Gastroesophageal sphincter (tissue), 3 donors: ENCODE data around the gene PUS7.

Source experiments
- POLR2A ChIP-seq, 2 donors: fragments of 450-650 bp; IDR thresholded peaks; one replicate each; pipeline ENCODE4 v1.6.1; 2017; ENCODE audit warnings: antibody characterized with exemption in 2 of 2, mild to moderate bottlenecking in 2 of 2, moderate library complexity in 1 of 2
- POLR2AphosphoS5 ChIP-seq: sonication (generic); formaldehyde crosslinking; IDR thresholded peaks from one replicate; pipeline ENCODE4 v1.6.1; 2017; ENCODE audit warnings: antibody characterized with exemption
- TF ChIP-seq, protein P1 (sequence below), 4 experiments: fragments of 200-600 bp in 2 of 4; fragments of 450-650 bp in 2 of 4; sonication (generic) in 1 of 4; IDR thresholded peaks; one replicate each; pipeline ENCODE4 v1.5.1; 2017 to 2019; ENCODE audit warnings: antibody characterized with exemption in 4 of 4, mild to moderate bottlenecking in 2 of 4, moderate library complexity in 2 of 4

DNA sequence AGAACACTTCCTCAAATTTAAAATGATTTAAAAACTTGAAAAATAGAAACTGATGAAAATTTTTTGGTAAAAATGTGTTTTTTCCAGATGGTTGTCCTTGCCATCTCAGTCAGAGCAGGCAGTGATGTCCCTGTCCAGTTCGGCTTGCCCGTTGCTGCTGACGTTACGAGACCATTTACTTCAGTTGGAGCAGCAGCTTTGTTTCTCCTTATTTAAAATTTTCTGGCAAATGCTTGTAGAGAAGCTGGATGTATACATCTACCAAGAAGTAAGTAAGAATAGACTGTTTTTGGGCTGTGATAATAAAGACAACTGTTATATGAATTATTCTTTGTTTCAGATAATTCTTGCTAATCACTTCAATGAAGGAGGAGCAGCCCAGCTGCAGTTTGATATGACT, 43.1 kb upstream of the PUS7 start:
- no peak for TF ChIP-seq POLR2A (IDR thresholded peaks at IDR 0.05)
- TF ChIP-seq, protein P1, sequence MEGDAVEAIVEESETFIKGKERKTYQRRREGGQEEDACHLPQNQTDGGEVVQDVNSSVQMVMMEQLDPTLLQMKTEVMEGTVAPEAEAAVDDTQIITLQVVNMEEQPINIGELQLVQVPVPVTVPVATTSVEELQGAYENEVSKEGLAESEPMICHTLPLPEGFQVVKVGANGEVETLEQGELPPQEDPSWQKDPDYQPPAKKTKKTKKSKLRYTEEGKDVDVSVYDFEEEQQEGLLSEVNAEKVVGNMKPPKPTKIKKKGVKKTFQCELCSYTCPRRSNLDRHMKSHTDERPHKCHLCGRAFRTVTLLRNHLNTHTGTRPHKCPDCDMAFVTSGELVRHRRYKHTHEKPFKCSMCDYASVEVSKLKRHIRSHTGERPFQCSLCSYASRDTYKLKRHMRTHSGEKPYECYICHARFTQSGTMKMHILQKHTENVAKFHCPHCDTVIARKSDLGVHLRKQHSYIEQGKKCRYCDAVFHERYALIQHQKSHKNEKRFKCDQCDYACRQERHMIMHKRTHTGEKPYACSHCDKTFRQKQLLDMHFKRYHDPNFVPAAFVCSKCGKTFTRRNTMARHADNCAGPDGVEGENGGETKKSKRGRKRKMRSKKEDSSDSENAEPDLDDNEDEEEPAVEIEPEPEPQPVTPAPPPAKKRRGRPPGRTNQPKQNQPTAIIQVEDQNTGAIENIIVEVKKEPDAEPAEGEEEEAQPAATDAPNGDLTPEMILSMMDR (IDR thresholded peaks at IDR 0.05) = no peak
- no peak for TF ChIP-seq POLR2AphosphoS5
